GM12878 (cell line): Measurements from ENCODE around the gene N4BP2. TPM values are rescaled to one million over a fixed set of nuclear protein-coding genes. Genes with fewer than 3 reads are reported as not detected.

Experiments
- BCLAF1 ChIP-seq: fragments of 450-650 bp; IDR thresholded peaks from 2 replicates; pipeline ENCODE4 v1.6.1; 2017; ENCODE audit warnings: antibody characterized with exemption, mild to moderate bottlenecking, moderate library complexity
- CHD1 ChIP-seq: IDR thresholded peaks from 2 replicates; pipeline ENCODE4 v1.6.1; 2012; ENCODE audit warnings: low read depth, low read length, improper control_type of control experiment
- CHD4 ChIP-seq: fragments of 200-600 bp; sonication (generic); IDR thresholded peaks from 2 replicates; pipeline ENCODE4 v1.6.1; 2016; ENCODE audit warnings: mild to moderate bottlenecking
- FOXK2 ChIP-seq: fragments of 450-650 bp; IDR thresholded peaks from 2 replicates; pipeline ENCODE4 v1.6.1; 2017; ENCODE audit warnings: mild to moderate bottlenecking, moderate library complexity
- FOXM1 ChIP-seq: IDR thresholded peaks from 2 replicates; pipeline ENCODE4 v1.6.1; 2012; ENCODE audit warnings: low read depth, mild to moderate bottlenecking, inconsistent platforms, low read length, moderate library complexity
- MEF2A ChIP-seq: IDR thresholded peaks from 2 replicates; pipeline ENCODE4 v1.6.1; 2011; ENCODE audit warnings: low read depth, mild to moderate bottlenecking, low read length, moderate library complexity; ENCODE audit not compliant: insufficient read depth
- MLLT1 ChIP-seq: fragments of 450-650 bp; IDR thresholded peaks from 2 replicates; pipeline ENCODE4 v1.6.1; 2016; ENCODE audit warnings: mild to moderate bottlenecking
- MXI1 ChIP-seq: fragments of 150-350 bp; IDR thresholded peaks from 2 replicates; pipeline ENCODE4 v1.6.1; 2011; ENCODE audit warnings: low read depth, mild to moderate bottlenecking, inconsistent platforms, low read length, improper control_type of control experiment
- NBN ChIP-seq: fragments of 450-650 bp; IDR thresholded peaks from 2 replicates; pipeline ENCODE4 v1.6.1; 2016
- NFIC ChIP-seq: IDR thresholded peaks from 2 replicates; pipeline ENCODE4 v1.6.1; 2012; ENCODE audit warnings: low read depth, mild to moderate bottlenecking, inconsistent platforms, low read length, moderate library complexity
- NRF1 ChIP-seq: conservative IDR thresholded peaks from 2 replicates; pipeline ENCODE4 v1.6.1; 2011; ENCODE audit warnings: mild to moderate bottlenecking, low read depth, low read length, improper control_type of control experiment
- PAX5 ChIP-seq: IDR thresholded peaks from 2 replicates; pipeline ENCODE4 v1.6.1; 2011; ENCODE audit warnings: low read depth, low read length, borderline replicate concordance
- PML ChIP-seq: IDR thresholded peaks from 2 replicates; pipeline ENCODE4 v1.6.1; 2012; ENCODE audit warnings: low read length, inconsistent platforms
- RAD51 ChIP-seq: fragments of 450-650 bp; IDR thresholded peaks from 2 replicates; pipeline ENCODE4 v1.6.1; 2016; ENCODE audit warnings: moderate library complexity, mild to moderate bottlenecking, inconsistent platforms
- RELB ChIP-seq: fragments of 450-650 bp; IDR thresholded peaks from 2 replicates; pipeline ENCODE4 v1.6.1; 2017; ENCODE audit warnings: low read depth, mild to moderate bottlenecking, moderate library complexity
- SKIL ChIP-seq: fragments of 450-650 bp; IDR thresholded peaks from 2 replicates; pipeline ENCODE4 v1.6.1; 2017; ENCODE audit warnings: mild to moderate bottlenecking, low read depth, inconsistent platforms; ENCODE audit not compliant: poor library complexity, severe bottlenecking
- TAF1 ChIP-seq: IDR thresholded peaks from 2 replicates; pipeline ENCODE4 v1.6.1; 2011; ENCODE audit warnings: mild to moderate bottlenecking, low read depth, low read length, borderline replicate concordance
- ZBED1 ChIP-seq: IDR thresholded peaks from 2 replicates; pipeline ENCODE4 v1.6.1; 2016; ENCODE audit warnings: borderline replicate concordance
- polyA plus RNA-seq, 11 experiments: library from polyadenylated mRNA; depleted of rRNA in 4 of 11; unstranded in 6 of 11; stranded (reverse) in 5 of 11; fragments of >200 nt; fragmentation: Nextera tagmentation in 4 of 11; fragmentation: Illumina TruSeq in 1 of 11; extraction: Ambion mirVana in 4 of 11; extraction: Trizol in 1 of 11; gene quantifications; 1 replicate in 1 of 11; 2 replicates in 10 of 11; pipeline versions ENCODE4 v1.2.1 to v1.2.3, GENCODE V29; 2011 to 2016; ENCODE audit warnings: inconsistent platforms in 2 of 11, missing spikeins in 2 of 11, low read depth in 1 of 11
- total RNA-seq, 4 experiments: library from RNA; depleted of rRNA in 3 of 4; stranded (reverse); fragments of >200 nt in 3 of 4; fragmentation: Illumina TruSeq in 1 of 4; extraction: Trizol in 1 of 4; gene quantifications; 2 replicates each; pipeline versions ENCODE4 v1.2.1 to v1.2.3, GENCODE V29; 2013 to 2021
- TF ChIP-seq, protein P1 (sequence below): fragments of 450-650 bp; conservative IDR thresholded peaks from 2 replicates; pipeline ENCODE4 v1.6.1; 2017; ENCODE audit warnings: mild to moderate bottlenecking, moderate library complexity

The N4BP2 gene
- total and polyA plus RNA-seq, 10 of the 15 experiments (the other 5 are each of a cell fraction or from before 2014, with no cell fraction given), result 2.3 to 18.7 (median 10.0) TPM

GRCh38 chr4:40202474-40202873 lies 145.8 kb downstream of the N4BP2 start (continued):
- TF ChIP-seq ZBED1 (0 out of 2 replicates have a peak, but pooled peaks have one; percentile 15), NFIC (no peak), TAF1 (0 out of 2 replicates have a peak, but pooled peaks have one; percentile 24), PAX5 (no peak), PML (no peak), NRF1 (no peak), BCLAF1 (no peak), FOXM1 (no peak), MEF2A (no peak), CHD1 (peak; percentile 66; the same call in 1 of the 2 replicates), RELB (0 out of 2 replicates have a peak, but pooled peaks have one; percentile 10), FOXK2 (no peak), CHD4 (no peak), NBN (no peak), MXI1 (peak; percentile 71; the same call in 1 of the 2 replicates), MLLT1 (peak; percentile 28), SKIL (no peak), RAD51 (no peak)
- TF ChIP-seq, protein P1, sequence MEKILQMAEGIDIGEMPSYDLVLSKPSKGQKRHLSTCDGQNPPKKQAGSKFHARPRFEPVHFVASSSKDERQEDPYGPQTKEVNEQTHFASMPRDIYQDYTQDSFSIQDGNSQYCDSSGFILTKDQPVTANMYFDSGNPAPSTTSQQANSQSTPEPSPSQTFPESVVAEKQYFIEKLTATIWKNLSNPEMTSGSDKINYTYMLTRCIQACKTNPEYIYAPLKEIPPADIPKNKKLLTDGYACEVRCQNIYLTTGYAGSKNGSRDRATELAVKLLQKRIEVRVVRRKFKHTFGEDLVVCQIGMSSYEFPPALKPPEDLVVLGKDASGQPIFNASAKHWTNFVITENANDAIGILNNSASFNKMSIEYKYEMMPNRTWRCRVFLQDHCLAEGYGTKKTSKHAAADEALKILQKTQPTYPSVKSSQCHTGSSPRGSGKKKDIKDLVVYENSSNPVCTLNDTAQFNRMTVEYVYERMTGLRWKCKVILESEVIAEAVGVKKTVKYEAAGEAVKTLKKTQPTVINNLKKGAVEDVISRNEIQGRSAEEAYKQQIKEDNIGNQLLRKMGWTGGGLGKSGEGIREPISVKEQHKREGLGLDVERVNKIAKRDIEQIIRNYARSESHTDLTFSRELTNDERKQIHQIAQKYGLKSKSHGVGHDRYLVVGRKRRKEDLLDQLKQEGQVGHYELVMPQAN, result no peak; the same call in 1 of the 2 replicates
